BE2C (cell line): ENCODE measurements around the gene FAM50A.
"Not testable (repeated sequence)": the region's sequence is repeated elsewhere in the genome, so short reads cannot be mapped to it uniquely, and the experiment has no call there.

ENCODE experiments used
- DNase-seq: peaks from one replicate; pipeline ENCODE4 v3.0.0-alpha.2; 2020
- H3K27me3 ChIP-seq: fragments of 250-450 bp; sonication (Bioruptor Pico); 2 replicates; pipeline ENCODE4 v1.5.1; 2020; ENCODE audit warnings: mild to moderate bottlenecking
- H3K36me3 ChIP-seq: fragments of 250-450 bp; sonication (Bioruptor Pico); 2 replicates; pipeline ENCODE4 v1.5.1; 2020; ENCODE audit warnings: mild to moderate bottlenecking
- H3K4me1 ChIP-seq: fragments of 250-450 bp; sonication (Bioruptor Pico); 2 replicates; pipeline ENCODE4 v1.5.1; 2020
- H3K4me3 ChIP-seq: 2 replicates; pipeline ENCODE4 v1.5.1; 2011; ENCODE audit warnings: low read depth, low read length
- H3K9me3 ChIP-seq: fragments of 250-450 bp; sonication (Bioruptor Pico); 2 replicates; pipeline ENCODE4 v1.5.1; 2020
- TF ChIP-seq, protein P1 (sequence below): IDR thresholded peaks from 2 replicates; pipeline ENCODE4 v1.5.1; 2012; ENCODE audit warnings: mild to moderate bottlenecking, low read depth, low read length

Gene FAM50A

DNA sequence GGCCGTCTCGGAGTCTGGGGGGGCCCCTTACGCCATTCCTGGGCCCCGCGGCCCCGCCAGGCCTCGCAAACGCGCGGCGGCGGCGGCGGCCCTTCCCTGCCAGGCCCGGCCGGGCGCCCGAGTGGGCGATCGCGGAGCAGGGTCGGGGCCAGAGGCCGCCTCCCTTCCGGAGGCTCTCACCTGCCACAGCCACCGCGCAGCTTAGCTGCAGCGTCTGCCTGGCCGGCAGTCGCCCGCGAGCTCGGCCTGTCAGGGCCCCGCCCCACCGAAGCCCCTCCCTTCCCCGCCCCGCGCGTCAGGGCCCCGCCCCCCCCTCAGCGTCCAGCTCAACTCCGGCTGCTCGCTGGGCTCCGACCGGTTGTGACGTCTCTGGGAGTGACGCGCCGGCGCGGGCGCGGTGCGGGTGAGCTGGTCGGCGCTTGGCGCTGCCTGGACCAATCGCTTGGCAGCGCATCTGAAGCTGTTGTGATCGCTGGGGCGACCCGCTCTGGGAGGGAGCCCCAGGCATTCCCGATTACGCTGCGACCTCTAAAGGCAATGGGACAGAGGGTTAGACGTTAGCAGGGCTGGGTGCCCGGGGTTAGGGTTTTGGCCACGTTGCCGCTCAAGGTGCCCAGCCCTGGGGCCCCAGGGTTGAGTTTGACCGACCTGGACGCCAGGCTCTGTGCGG, 46.6 kb downstream of the FAM50A start, which contains the start of gene SLC10A3:
SLC10A3 (minus strand) TSS at position 216 of the 670 bp plus-strand sequence. CDS start 1,689 bp downstream, outside the sequence.
- TF ChIP-seq, protein P1, sequence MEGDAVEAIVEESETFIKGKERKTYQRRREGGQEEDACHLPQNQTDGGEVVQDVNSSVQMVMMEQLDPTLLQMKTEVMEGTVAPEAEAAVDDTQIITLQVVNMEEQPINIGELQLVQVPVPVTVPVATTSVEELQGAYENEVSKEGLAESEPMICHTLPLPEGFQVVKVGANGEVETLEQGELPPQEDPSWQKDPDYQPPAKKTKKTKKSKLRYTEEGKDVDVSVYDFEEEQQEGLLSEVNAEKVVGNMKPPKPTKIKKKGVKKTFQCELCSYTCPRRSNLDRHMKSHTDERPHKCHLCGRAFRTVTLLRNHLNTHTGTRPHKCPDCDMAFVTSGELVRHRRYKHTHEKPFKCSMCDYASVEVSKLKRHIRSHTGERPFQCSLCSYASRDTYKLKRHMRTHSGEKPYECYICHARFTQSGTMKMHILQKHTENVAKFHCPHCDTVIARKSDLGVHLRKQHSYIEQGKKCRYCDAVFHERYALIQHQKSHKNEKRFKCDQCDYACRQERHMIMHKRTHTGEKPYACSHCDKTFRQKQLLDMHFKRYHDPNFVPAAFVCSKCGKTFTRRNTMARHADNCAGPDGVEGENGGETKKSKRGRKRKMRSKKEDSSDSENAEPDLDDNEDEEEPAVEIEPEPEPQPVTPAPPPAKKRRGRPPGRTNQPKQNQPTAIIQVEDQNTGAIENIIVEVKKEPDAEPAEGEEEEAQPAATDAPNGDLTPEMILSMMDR, result 0 out of 2 replicates have a peak, but pooled peaks have one; percentile 1
- Histone ChIP-seq H3K4me1 (no peaks in the 10 kb centered on the region), H3K36me3 (no peaks in the 10 kb centered on the region), H3K4me3 (peak within 1 kb of the TSS; percentile 57), H3K27me3 (no peaks in the 10 kb centered on the region), H3K9me3 (no peaks in the 10 kb centered on the region)
- DNase-seq, result peak; percentile 95

DNA sequence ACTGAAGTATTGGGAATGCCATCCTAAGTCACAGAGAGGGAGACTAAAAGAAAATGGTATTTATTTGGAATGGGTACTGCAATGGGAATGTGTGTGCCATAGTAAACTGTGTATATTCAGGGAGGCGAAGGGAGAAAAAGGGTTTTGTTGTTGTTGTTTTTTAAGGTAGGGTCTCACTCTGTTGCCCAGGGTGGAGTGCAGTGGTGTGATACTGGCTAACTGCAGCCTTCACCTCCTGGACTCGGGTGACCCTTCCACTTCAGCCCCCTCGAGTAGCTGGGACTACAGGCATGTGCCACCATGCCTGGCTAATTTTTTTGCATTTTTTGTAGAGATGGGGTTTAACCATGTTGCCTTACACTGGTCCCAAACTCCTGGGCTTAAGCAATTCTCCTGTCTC, 50.8 kb downstream of the FAM50A start:
- H3K9me3 ChIP-seq, result no peaks in the 10 kb centered on the region
- TF ChIP-seq, protein P1, result no peak
- no peaks in the 10 kb centered on the region for H3K4me1 ChIP-seq
- no peaks in the 10 kb centered on the region for H3K27me3 ChIP-seq
- no peaks in the 10 kb centered on the region for H3K36me3 ChIP-seq
- DNase-seq, result no peak
- H3K4me3 ChIP-seq, result no peak overlapping the region

DNA sequence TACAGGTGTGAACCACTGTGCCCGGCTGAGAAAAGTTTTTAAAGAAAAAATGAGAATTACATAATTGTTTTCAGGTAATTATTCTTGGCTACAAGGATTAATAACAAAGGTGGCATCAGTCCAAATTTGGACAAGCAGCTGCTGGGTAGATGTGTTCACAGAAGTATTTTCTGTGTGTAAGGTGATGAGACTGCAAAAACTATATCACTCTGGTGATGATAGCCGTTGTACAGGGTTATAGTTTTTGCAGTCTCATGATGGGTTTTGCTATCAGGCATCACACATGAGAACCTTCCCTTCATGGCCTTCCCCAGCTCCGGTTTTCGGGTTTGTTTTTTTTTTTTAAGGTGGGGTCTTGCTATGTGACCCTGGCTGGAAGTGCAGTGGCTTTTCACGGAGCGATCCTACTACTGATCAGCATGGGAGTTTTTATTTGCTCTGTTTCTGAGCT, 51.6 kb downstream of the FAM50A start:
- H3K4me3 ChIP-seq, result no peak overlapping the region
- no peaks in the 10 kb centered on the region for H3K4me1 ChIP-seq
- no peaks in the 10 kb centered on the region for H3K36me3 ChIP-seq
- H3K27me3 ChIP-seq, result no peaks in the 10 kb centered on the region
- TF ChIP-seq, protein P1, result no peak
- no peaks in the 10 kb centered on the region for H3K9me3 ChIP-seq
- DNase-seq, result no peak

DNA sequence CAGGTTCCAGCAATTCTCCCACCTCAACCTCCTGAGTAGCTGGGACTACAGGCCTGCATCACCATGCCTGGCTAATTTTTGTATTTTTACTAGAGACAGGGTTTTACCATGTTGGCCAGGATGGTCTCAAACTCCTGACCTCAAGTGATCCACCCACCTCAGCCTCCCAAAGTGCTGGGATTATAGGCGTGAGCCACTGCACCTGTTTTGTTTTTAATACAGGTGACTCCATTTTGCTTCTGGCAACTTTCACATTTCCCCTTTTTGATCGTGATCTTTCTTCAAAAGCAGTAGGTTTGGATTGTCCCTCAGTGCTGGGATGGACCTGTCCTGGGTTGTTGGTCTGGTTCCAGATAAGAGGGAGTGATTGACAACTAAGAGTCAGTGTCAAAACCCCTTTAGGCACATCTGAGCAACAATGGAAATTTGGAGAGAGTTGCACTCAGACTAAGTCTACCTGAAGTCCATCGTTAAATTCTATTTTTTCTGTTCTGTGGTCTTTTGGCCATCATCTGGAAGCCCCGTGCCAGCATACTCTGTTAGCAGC, 52.7 kb downstream of the FAM50A start:
- DNase-seq, H3K9me3 ChIP-seq, H3K36me3 ChIP-seq, H3K4me3 ChIP-seq, H3K4me1 ChIP-seq, H3K27me3 ChIP-seq: not testable (repeated sequence)
